Gastroesophageal sphincter (tissue), 3 donors: Measurements from ENCODE around the gene KRT85.

Experiments
- EP300 ChIP-seq: sonication (generic); formaldehyde crosslinking; IDR thresholded peaks from one replicate; pipeline ENCODE4 v1.6.1; 2017; ENCODE audit warnings: antibody characterized with exemption, mild to moderate bottlenecking
- POLR2AphosphoS5 ChIP-seq: sonication (generic); formaldehyde crosslinking; IDR thresholded peaks from one replicate; pipeline ENCODE4 v1.6.1; 2017; ENCODE audit warnings: antibody characterized with exemption
- TF ChIP-seq, protein P1 (sequence below), 4 experiments: fragments of 200-600 bp in 2 of 4; fragments of 450-650 bp in 2 of 4; sonication (generic) in 1 of 4; IDR thresholded peaks; one replicate each; pipeline ENCODE4 v1.5.1; 2017 to 2019; ENCODE audit warnings: antibody characterized with exemption in 4 of 4, mild to moderate bottlenecking in 2 of 4, moderate library complexity in 2 of 4

DNA sequence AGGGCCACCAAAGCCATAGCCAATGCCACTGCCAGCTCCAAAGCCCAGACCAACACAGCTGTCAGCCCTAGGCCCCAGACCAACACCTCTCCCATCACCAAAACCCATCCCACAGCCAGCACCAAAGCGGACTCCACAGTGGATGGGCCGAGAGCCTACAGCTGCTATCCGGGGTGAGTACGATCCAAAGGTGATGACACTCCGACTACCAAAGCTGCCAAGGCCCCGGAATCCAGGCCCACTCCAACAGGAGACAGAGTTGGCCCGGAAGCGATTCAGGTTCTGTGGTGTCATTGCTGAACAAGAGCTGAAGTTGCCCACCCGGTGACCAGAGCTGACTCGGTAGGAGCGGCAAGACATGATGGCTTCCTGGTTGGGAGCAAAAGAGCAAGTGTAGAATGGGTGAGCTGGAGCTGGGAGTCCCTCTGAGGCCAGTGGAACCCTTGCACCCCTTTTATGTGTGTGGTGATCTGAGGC lies 18.0 kb upstream of the KRT85 start, which contains the start of gene KRT84:
- TF ChIP-seq, protein P1, sequence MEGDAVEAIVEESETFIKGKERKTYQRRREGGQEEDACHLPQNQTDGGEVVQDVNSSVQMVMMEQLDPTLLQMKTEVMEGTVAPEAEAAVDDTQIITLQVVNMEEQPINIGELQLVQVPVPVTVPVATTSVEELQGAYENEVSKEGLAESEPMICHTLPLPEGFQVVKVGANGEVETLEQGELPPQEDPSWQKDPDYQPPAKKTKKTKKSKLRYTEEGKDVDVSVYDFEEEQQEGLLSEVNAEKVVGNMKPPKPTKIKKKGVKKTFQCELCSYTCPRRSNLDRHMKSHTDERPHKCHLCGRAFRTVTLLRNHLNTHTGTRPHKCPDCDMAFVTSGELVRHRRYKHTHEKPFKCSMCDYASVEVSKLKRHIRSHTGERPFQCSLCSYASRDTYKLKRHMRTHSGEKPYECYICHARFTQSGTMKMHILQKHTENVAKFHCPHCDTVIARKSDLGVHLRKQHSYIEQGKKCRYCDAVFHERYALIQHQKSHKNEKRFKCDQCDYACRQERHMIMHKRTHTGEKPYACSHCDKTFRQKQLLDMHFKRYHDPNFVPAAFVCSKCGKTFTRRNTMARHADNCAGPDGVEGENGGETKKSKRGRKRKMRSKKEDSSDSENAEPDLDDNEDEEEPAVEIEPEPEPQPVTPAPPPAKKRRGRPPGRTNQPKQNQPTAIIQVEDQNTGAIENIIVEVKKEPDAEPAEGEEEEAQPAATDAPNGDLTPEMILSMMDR (IDR thresholded peaks at IDR 0.05): no peak
- no peak for TF ChIP-seq EP300
- TF ChIP-seq POLR2AphosphoS5: no peak
